ENCODE results near the gene PSTPIP1. TPM values are rescaled to one million over a fixed set of nuclear protein-coding genes. Genes with fewer than 3 reads are reported as not detected.

Gene PSTPIP1
- total and polyA plus RNA-seq, 2 donors (not counting 1 experiment from before 2014, with no cell fraction given) = 0.56 to 1.5 TPM

- Histone ChIP-seq H4K20me1 (ENCODE audit: control insufficient read depth, extremely low read depth, insufficient read depth, low read length) (no peaks in the 10 kb centered on the region), H3K4me2 (ENCODE audit: extremely low read depth, insufficient read depth, low read length) (no peak overlapping the region), H3K4me3 (replicated peaks in 1 of 4; ENCODE audit: control extremely low read depth in 1 of 4, insufficient read depth in 1 of 4, low read depth in 3 of 4, low read length in 4 of 4) (no peak overlapping the region), H3K79me2 (ENCODE audit: control insufficient read depth, insufficient read depth, low read length) (no peaks in the 10 kb centered on the region), H3K27me3 (ENCODE audit: control insufficient read depth, insufficient read depth, low read length) (no peaks in the 10 kb centered on the region), H3K36me3 (ENCODE audit: control insufficient read depth, insufficient read depth, low read length) (no peaks in the 10 kb centered on the region), H3K27ac (ENCODE audit: insufficient read depth, low read length) (no peak overlapping the region), H3K9ac (ENCODE audit: insufficient read depth, low read length) (no peak overlapping the region), H3K9me3 (ENCODE audit: control insufficient read depth, insufficient read depth, low read depth, low read length) (no peaks in the 10 kb centered on the region), H3K4me1 (ENCODE audit: control insufficient read depth, extremely low read depth, insufficient read depth, low read length) (peaks cover 2% of the 10 kb centered on the region), H2AFZ (ENCODE audit: low read length) (no peak overlapping the region)
- DNase-seq (ENCODE audit: low read depth in 2 of 2) = no peak
- TF ChIP-seq CTCF (conservative IDR thresholded peaks at IDR 0.05 in 1 of 2, IDR thresholded peaks at IDR 0.05 in 1 of 2; ENCODE audit: low read depth in 1 of 2, low read length in 2 of 2) (no peak), EZH2 (IDR thresholded peaks at IDR 0.05; ENCODE audit: low read length, missing control alignments) (no peak)
Observed at GRCh38 chr15:76979996-76980520, 14.9 kb upstream of the PSTPIP1 start.

GRCh38 chr15:76982356-76982755 is 12.6 kb upstream of the PSTPIP1 start:
- Histone ChIP-seq H3K4me2 (ENCODE audit: extremely low read depth, insufficient read depth, low read length) (no peak overlapping the region), H3K79me2 (ENCODE audit: control insufficient read depth, insufficient read depth, low read length) (no peaks in the 10 kb centered on the region), H3K4me3 (replicated peaks in 1 of 4; ENCODE audit: control extremely low read depth in 1 of 4, insufficient read depth in 1 of 4, low read depth in 3 of 4, low read length in 4 of 4) (no peak overlapping the region), H3K4me1 (ENCODE audit: control insufficient read depth, extremely low read depth, insufficient read depth, low read length) (peaks cover 2% of the 10 kb centered on the region), H3K9ac (ENCODE audit: insufficient read depth, low read length) (no peak overlapping the region), H4K20me1 (ENCODE audit: control insufficient read depth, extremely low read depth, insufficient read depth, low read length) (no peaks in the 10 kb centered on the region), H3K9me3 (ENCODE audit: control insufficient read depth, insufficient read depth, low read depth, low read length) (no peaks in the 10 kb centered on the region), H2AFZ (ENCODE audit: low read length) (no peak overlapping the region), H3K27ac (ENCODE audit: insufficient read depth, low read length) (no peak overlapping the region), H3K36me3 (ENCODE audit: control insufficient read depth, insufficient read depth, low read length) (no peaks in the 10 kb centered on the region), H3K27me3 (ENCODE audit: control insufficient read depth, insufficient read depth, low read length) (no peaks in the 10 kb centered on the region)
- TF ChIP-seq EZH2 (IDR thresholded peaks at IDR 0.05; ENCODE audit: low read length, missing control alignments) = no peak
- TF ChIP-seq CTCF (conservative IDR thresholded peaks at IDR 0.05 in 1 of 2, IDR thresholded peaks at IDR 0.05 in 1 of 2; ENCODE audit: low read depth in 1 of 2, low read length in 2 of 2) = no peak
- DNase-seq (ENCODE audit: low read depth in 2 of 2) = no peak

- H2AFZ ChIP-seq (ENCODE audit: low read length) = no peak overlapping the region
- no peak for TF ChIP-seq EZH2 (IDR thresholded peaks at IDR 0.05; ENCODE audit: low read length, missing control alignments)
- TF ChIP-seq CTCF (conservative IDR thresholded peaks at IDR 0.05 in 1 of 2, IDR thresholded peaks at IDR 0.05 in 1 of 2; ENCODE audit: low read depth in 1 of 2, low read length in 2 of 2) = no peak
- no peaks in the 10 kb centered on the region for H3K36me3 ChIP-seq (ENCODE audit: control insufficient read depth, insufficient read depth, low read length)
- H3K4me2 ChIP-seq (ENCODE audit: extremely low read depth, insufficient read depth, low read length) = no peak overlapping the region
- DNase-seq (ENCODE audit: low read depth in 2 of 2) = no peak
- no peak overlapping the region for H3K27ac ChIP-seq (ENCODE audit: insufficient read depth, low read length)
- H3K9me3 ChIP-seq (ENCODE audit: control insufficient read depth, insufficient read depth, low read depth, low read length) = no peaks in the 10 kb centered on the region
- no peak overlapping the region for H3K4me3 ChIP-seq (replicated peaks in 1 of 4; ENCODE audit: control extremely low read depth in 1 of 4, insufficient read depth in 1 of 4, low read depth in 3 of 4, low read length in 4 of 4)
- no peaks in the 10 kb centered on the region for H3K79me2 ChIP-seq (ENCODE audit: control insufficient read depth, insufficient read depth, low read length)
- no peaks in the 10 kb centered on the region for H4K20me1 ChIP-seq (ENCODE audit: control insufficient read depth, extremely low read depth, insufficient read depth, low read length)
- no peaks in the 10 kb centered on the region for H3K27me3 ChIP-seq (ENCODE audit: control insufficient read depth, insufficient read depth, low read length)
- peaks cover 2% of the 10 kb centered on the region for H3K4me1 ChIP-seq (ENCODE audit: control insufficient read depth, extremely low read depth, insufficient read depth, low read length)
- H3K9ac ChIP-seq (ENCODE audit: insufficient read depth, low read length) = no peak overlapping the region
Observed at GRCh38 chr15:76982756-76983155, 12.2 kb upstream of the PSTPIP1 start.
